HEK293 (cell line): Measurements from ENCODE around the gene LRP6.

ENCODE experiments used
- YY1 ChIP-seq: fragments of 450-650 bp; formaldehyde crosslinking; IDR thresholded peaks from 2 replicates; pipeline ENCODE4 v1.5.1; 2018; ENCODE audit warnings: missing biosample characterization, missing genetic modification characterization
- TF ChIP-seq, protein P1 (sequence below): fragments of 450-650 bp; formaldehyde crosslinking; IDR thresholded peaks from 2 replicates; pipeline ENCODE4 v1.5.1; 2016; ENCODE audit warnings: missing biosample characterization, missing genetic modification characterization

- TF ChIP-seq YY1 (tag by site-specific recombination), result no peak
- TF ChIP-seq, protein P1, sequence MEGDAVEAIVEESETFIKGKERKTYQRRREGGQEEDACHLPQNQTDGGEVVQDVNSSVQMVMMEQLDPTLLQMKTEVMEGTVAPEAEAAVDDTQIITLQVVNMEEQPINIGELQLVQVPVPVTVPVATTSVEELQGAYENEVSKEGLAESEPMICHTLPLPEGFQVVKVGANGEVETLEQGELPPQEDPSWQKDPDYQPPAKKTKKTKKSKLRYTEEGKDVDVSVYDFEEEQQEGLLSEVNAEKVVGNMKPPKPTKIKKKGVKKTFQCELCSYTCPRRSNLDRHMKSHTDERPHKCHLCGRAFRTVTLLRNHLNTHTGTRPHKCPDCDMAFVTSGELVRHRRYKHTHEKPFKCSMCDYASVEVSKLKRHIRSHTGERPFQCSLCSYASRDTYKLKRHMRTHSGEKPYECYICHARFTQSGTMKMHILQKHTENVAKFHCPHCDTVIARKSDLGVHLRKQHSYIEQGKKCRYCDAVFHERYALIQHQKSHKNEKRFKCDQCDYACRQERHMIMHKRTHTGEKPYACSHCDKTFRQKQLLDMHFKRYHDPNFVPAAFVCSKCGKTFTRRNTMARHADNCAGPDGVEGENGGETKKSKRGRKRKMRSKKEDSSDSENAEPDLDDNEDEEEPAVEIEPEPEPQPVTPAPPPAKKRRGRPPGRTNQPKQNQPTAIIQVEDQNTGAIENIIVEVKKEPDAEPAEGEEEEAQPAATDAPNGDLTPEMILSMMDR, result no peak
These were observed 94.8 kb downstream of the LRP6 start for GRCh38 chr12:12171991-12172511.
